Hepatocyte (in vitro differentiated cells): ENCODE results near the gene ADGRL1. TPM values are rescaled to one million over a fixed set of nuclear protein-coding genes. Genes with fewer than 3 reads are reported as not detected.
"Not testable (repeated sequence)": the region's sequence is repeated elsewhere in the genome, so short reads cannot be mapped to it uniquely, and the experiment has no call there.

Source experiments
- DNase-seq: peaks from one replicate; pipeline ENCODE4 v3.0.0-alpha.2; 2016; ENCODE audit warnings: low spot score
- H2AFZ ChIP-seq: fragments of 200-600 bp; sonication (generic); 2 replicates; pipeline ENCODE4 v1.6.0; 2016; ENCODE audit warnings: antibody characterized with exemption, mild to moderate bottlenecking
- H3K27ac ChIP-seq: fragments of 200-600 bp; sonication (generic); 2 replicates; pipeline ENCODE4 v1.5.1; 2016; ENCODE audit warnings: mild to moderate bottlenecking
- H3K27me3 ChIP-seq: fragments of 200-600 bp; sonication (generic); 2 replicates; pipeline ENCODE4 v1.6.1; 2016
- H3K36me3 ChIP-seq: fragments of 200-600 bp; sonication (generic); replicated peaks from 2 replicates; pipeline ENCODE4 v1.5.1; 2016; ENCODE audit warnings: low read depth; ENCODE audit not compliant: insufficient read depth
- H3K4me1 ChIP-seq: fragments of 200-600 bp; sonication (generic); 2 replicates; pipeline ENCODE4 v1.5.1; 2016; ENCODE audit warnings: mild to moderate bottlenecking, moderate library complexity; ENCODE audit not compliant: insufficient read depth
- H3K4me2 ChIP-seq: fragments of 200-600 bp; sonication (generic); 2 replicates; pipeline ENCODE4 v1.6.0; 2016
- H3K4me3 ChIP-seq: fragments of 200-600 bp; sonication (generic); 2 replicates; pipeline ENCODE4 v1.5.1; 2016; ENCODE audit warnings: mild to moderate bottlenecking
- H3K79me2 ChIP-seq: fragments of 200-600 bp; sonication (generic); 2 replicates; pipeline ENCODE4 v1.6.0; 2017; ENCODE audit warnings: mild to moderate bottlenecking
- H3K9me2 ChIP-seq: fragments of 200-600 bp; sonication (generic); replicated peaks from 2 replicates; pipeline ENCODE4 v1.6.0; 2017; ENCODE audit warnings: mild to moderate bottlenecking; ENCODE audit not compliant: insufficient read depth
- H3K9me3 ChIP-seq: fragments of 200-600 bp; sonication (generic); 2 replicates; pipeline ENCODE4 v1.5.1; 2016; ENCODE audit warnings: low read depth, mild to moderate bottlenecking
- H4K20me1 ChIP-seq: fragments of 200-600 bp; sonication (generic); 2 replicates; pipeline ENCODE4 v1.6.0; 2016; ENCODE audit warnings: mild to moderate bottlenecking; ENCODE audit not compliant: insufficient read depth, poor library complexity, severe bottlenecking
- CTCF ChIP-seq: fragments of 200-600 bp; sonication (generic); IDR thresholded peaks from 2 replicates; pipeline ENCODE4 v1.5.1; 2016; ENCODE audit warnings: antibody characterized with exemption, mild to moderate bottlenecking; ENCODE audit not compliant: poor library complexity
- EZH2 ChIP-seq: fragments of 200-600 bp; sonication (generic); IDR thresholded peaks from 2 replicates; pipeline ENCODE4 v1.6.1; 2016; ENCODE audit warnings: antibody characterized with exemption, mild to moderate bottlenecking, borderline replicate concordance
- EZH2phosphoT487 ChIP-seq: fragments of 200-600 bp; sonication (generic); IDR thresholded peaks from one replicate; pipeline ENCODE4 v1.6.1; 2018; ENCODE audit warnings: antibody characterized with exemption, mild to moderate bottlenecking, low read depth, moderate library complexity; ENCODE audit not compliant: unreplicated experiment, severe bottlenecking
- WGBS: methylation state at CpG from one replicate; pipeline ENCODE4 v1.1.6; 2016; ENCODE audit warnings: low lambda C conversion rate; ENCODE audit errors: missing lambda C conversion rate; 5-methylcytosine and 5-hydroxymethylcytosine counted together
- polyA plus RNA-seq: library from polyadenylated mRNA; unstranded; fragments of >200 nt; fragmentation: Nextera tagmentation; extraction: Ambion mirVana; gene quantifications from 2 replicates; pipeline ENCODE4 v1.2.1, GENCODE V29; 2016
- total RNA-seq: library from RNA; depleted of rRNA; stranded (reverse); fragments of >200 nt; gene quantifications from 2 replicates; pipeline ENCODE4 v1.2.3, GENCODE V29; 2014

ADGRL1 gene
- 11.5 and 16.9 TPM in 2 replicates for total RNA-seq
- polyA plus RNA-seq: 11.9 and 16.3 TPM in 2 replicates

- not testable (repeated sequence) for H3K4me1 ChIP-seq, H3K36me3 ChIP-seq, H3K27me3 ChIP-seq, H3K9me3 ChIP-seq, H4K20me1 ChIP-seq, H3K9me2 ChIP-seq
- peak within 1 kb of the TSS; percentile 91 for H3K4me2 ChIP-seq
- peak within 1 kb of the TSS; percentile 88 for H3K4me3 ChIP-seq
- 2% methylated on average over 19 of the region's 96 CpGs for WGBS
- peaks cover 41% of the 10 kb centered on the region for H3K79me2 ChIP-seq
- H3K27ac ChIP-seq: peak within 1 kb of the TSS; percentile 88
- peak within 1 kb of the TSS; percentile 57 for H2AFZ ChIP-seq
- DNase-seq: peak; percentile 43
These were observed at the start of gene ADGRL1 for GRCh38 chr19:14205452-14206287. Gene ADGRL1 (minus strand): TSS chr19:14206169. CDS start chr19:14183602, 22,567 bp downstream.

- H3K27me3 ChIP-seq, H3K36me3 ChIP-seq, H2AFZ ChIP-seq, H3K4me1 ChIP-seq, H3K4me3 ChIP-seq, H4K20me1 ChIP-seq, DNase-seq, H3K4me2 ChIP-seq, H3K9me3 ChIP-seq, H3K9me2 ChIP-seq, H3K79me2 ChIP-seq, H3K27ac ChIP-seq: not testable (repeated sequence)
- 64% methylated on average over 1 of the region's 1 CpG for WGBS
These were observed 49.3 kb upstream of the ADGRL1 start for GRCh38 chr19:14255316-14255715.

- not testable (repeated sequence) for H3K4me1 ChIP-seq, H3K27me3 ChIP-seq, H3K4me2 ChIP-seq, H4K20me1 ChIP-seq, H3K9me3 ChIP-seq, H3K36me3 ChIP-seq, H3K9me2 ChIP-seq, H3K27ac ChIP-seq, H3K4me3 ChIP-seq, H2AFZ ChIP-seq, H3K79me2 ChIP-seq
- 16% methylated on average over 19 of the region's 19 CpGs for WGBS
- DNase-seq: peak; percentile 49
These were observed 48.0 kb upstream of the ADGRL1 start for GRCh38 chr19:14253822-14254599.

- H3K27me3 ChIP-seq, H2AFZ ChIP-seq, DNase-seq, H3K4me3 ChIP-seq, H3K4me2 ChIP-seq, H3K27ac ChIP-seq, H3K9me3 ChIP-seq, H3K36me3 ChIP-seq, H3K9me2 ChIP-seq, H4K20me1 ChIP-seq, H3K79me2 ChIP-seq: not testable (repeated sequence)
- H3K4me1 ChIP-seq: peaks cover 15% of the 10 kb centered on the region
- 96% methylated on average over 2 of the region's 2 CpGs for WGBS
These were observed 46.2 kb upstream of the ADGRL1 start for GRCh38 chr19:14252136-14252535.

GRCh38 chr19:14250870-14251269 lies 44.9 kb upstream of the ADGRL1 start:
- Histone ChIP-seq H3K36me3 (no peaks in the 10 kb centered on the region), H3K4me2 (no peak overlapping the region), H3K27me3 (no peaks in the 10 kb centered on the region), H3K4me3 (no peak overlapping the region), H3K79me2 (no peaks in the 10 kb centered on the region), H3K27ac (no peak overlapping the region), H3K9me2 (no peaks in the 10 kb centered on the region), H2AFZ (no peak overlapping the region), H4K20me1 (no peaks in the 10 kb centered on the region), H3K9me3 (no peaks in the 10 kb centered on the region), H3K4me1 (peaks cover 15% of the 10 kb centered on the region)
- DNase-seq: no peak
- TF ChIP-seq CTCF: no peak
- no peak for TF ChIP-seq EZH2phosphoT487
- TF ChIP-seq EZH2: no peak
- WGBS: 87% methylated on average over 5 of the region's 5 CpGs

GRCh38 chr19:14250315-14250714 lies 44.3 kb upstream of the ADGRL1 start:
- H2AFZ ChIP-seq, H3K27ac ChIP-seq, H3K9me2 ChIP-seq, H3K27me3 ChIP-seq, DNase-seq, H3K4me3 ChIP-seq, H3K79me2 ChIP-seq, H4K20me1 ChIP-seq, H3K4me2 ChIP-seq, H3K36me3 ChIP-seq, H3K9me3 ChIP-seq: not testable (repeated sequence)
- whole genome bisulfite sequencing: 97% methylated on average over 5 of the region's 10 CpGs
- peaks cover 15% of the 10 kb centered on the region for H3K4me1 ChIP-seq

GRCh38 chr19:14249891-14250290 lies 43.9 kb upstream of the ADGRL1 start:
- not testable (repeated sequence) for H3K4me2 ChIP-seq, H3K9me2 ChIP-seq, H3K36me3 ChIP-seq, H3K9me3 ChIP-seq, H4K20me1 ChIP-seq, H3K4me3 ChIP-seq, H3K79me2 ChIP-seq, H3K27me3 ChIP-seq, H2AFZ ChIP-seq, H3K27ac ChIP-seq, DNase-seq
- H3K4me1 ChIP-seq: peaks cover 15% of the 10 kb centered on the region
- 84% methylated on average over 2 of the region's 2 CpGs for WGBS
